Activated naive CD4-positive, alpha-beta T cell treated with anti-CD3 and anti-CD28 coated beads for 36 hours (primary cell): ENCODE data around the gene CCDC122. TPM values are rescaled to one million over a fixed set of nuclear protein-coding genes. Genes with fewer than 3 reads are reported as not detected.

Source experiments
- CTCF ChIA-PET: fragments of 350-600 bp; sonication (Branson Sonifier 250); formaldehyde crosslinking; loops from one replicate; lab custom pipeline; 2021; ENCODE audit warnings: antibody characterized with exemption; lab: Charles Lee
- DNase-seq: peaks from one replicate; pipeline ENCODE4 v3.0.0-alpha.2; 2020
- H3K27ac Mint-ChIP-seq: one replicate; pipeline ENCODE4 v1.8.0; 2021; ENCODE audit warnings: mild to moderate bottlenecking, mixed read lengths
- H3K27me3 Mint-ChIP-seq: one replicate; pipeline ENCODE4 v1.8.0; 2021; ENCODE audit warnings: low read depth, mixed read lengths
- H3K36me3 Mint-ChIP-seq: one replicate; pipeline ENCODE4 v1.8.0; 2021; ENCODE audit warnings: low read depth, mixed read lengths
- H3K4me1 Mint-ChIP-seq: one replicate; pipeline ENCODE4 v1.8.0; 2021; ENCODE audit warnings: low read depth, mixed read lengths
- H3K4me3 Mint-ChIP-seq: one replicate; pipeline ENCODE4 v1.8.0; 2021; ENCODE audit warnings: mild to moderate bottlenecking, moderate library complexity, mixed read lengths
- H3K9me3 Mint-ChIP-seq: one replicate; pipeline ENCODE4 v1.8.0; 2021; ENCODE audit warnings: mixed read lengths
- intact Hi-C: fragments of 100-400 bp; cut with micrococcal nuclease; formaldehyde crosslinking; loops from one replicate; pipeline ENCODE4 v1.15.1; 2023
- total RNA-seq, 2 experiments: library from RNA; stranded (reverse); gene quantifications; one replicate each; pipeline ENCODE4 v1.2.3, GENCODE V29; 2021

Gene CCDC122
- total RNA-seq, 2 experiments from 2014 or later, result 2.1 to 2.2 TPM

DNA sequence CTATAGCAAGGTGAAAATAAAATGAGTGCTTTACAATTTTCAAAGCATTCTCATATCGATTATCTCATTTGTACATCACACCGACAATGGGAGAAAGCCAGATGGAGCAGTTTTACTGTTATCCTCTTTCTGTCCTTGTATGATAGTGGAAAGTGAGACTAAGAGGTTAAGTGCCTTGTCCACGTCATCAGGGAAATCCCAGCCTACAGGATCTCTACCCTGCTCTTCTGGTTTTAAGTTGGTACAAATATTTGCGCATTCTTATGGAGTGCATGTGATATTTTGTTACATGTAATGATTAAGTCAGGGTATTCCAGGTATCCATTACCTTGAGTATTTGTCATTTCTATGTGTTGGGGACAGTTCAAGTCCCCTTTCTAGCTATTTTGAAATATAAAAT lies 80.3 kb downstream of the CCDC122 start:
- H3K4me3 Mint-ChIP-seq, result no peak overlapping the region
- DNase-seq, result peak; percentile 38
- intact Hi-C loops, result loop anchor here (5.0 to 10.0 kb wide), 6 partner anchors 47 to 1882 kb away; no protein-coding TSS in a partner anchor

DNA sequence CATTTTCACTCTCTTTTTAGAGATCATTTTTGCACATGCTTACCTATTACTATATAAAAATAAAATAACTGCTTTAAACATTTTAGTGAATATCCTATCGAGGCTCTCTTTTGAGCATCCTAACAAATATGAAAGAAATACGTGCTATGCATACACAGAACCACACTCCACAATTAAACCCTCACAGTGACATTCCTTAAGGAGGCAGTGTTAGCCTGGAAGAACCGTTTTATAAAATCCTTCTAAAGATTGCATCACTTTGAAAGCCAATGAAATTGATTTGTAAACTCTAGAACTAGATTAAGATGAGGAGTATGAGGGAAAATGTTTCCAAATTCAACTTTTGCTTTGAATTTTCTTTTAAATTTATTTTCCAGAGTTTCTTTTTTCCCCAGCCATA lies 81.7 kb downstream of the CCDC122 start:
- H3K9me3 Mint-ChIP-seq, result no peaks in the 10 kb centered on the region
- no peak overlapping the region for H3K27ac Mint-ChIP-seq
- CTCF ChIA-PET, result no interaction called here
- no peak overlapping the region for H3K4me3 Mint-ChIP-seq
- peaks cover 22% of the 10 kb centered on the region for H3K27me3 Mint-ChIP-seq
- H3K4me1 Mint-ChIP-seq, result peaks cover 30% of the 10 kb centered on the region
- H3K36me3 Mint-ChIP-seq, result no peaks in the 10 kb centered on the region
- intact Hi-C loops, result loop anchor here (1.0 to 10.0 kb wide), 11 partner anchors 7 to 1881 kb away; partner anchors contain the start of gene EPSTI1
- no peak for DNase-seq

More for the DNA sequence above, 80.3 kb downstream of the CCDC122 start:
- no peak overlapping the region for H3K27ac Mint-ChIP-seq
- no peaks in the 10 kb centered on the region for H3K9me3 Mint-ChIP-seq
- peaks cover 22% of the 10 kb centered on the region for H3K27me3 Mint-ChIP-seq
- H3K36me3 Mint-ChIP-seq, result no peaks in the 10 kb centered on the region
- H3K4me1 Mint-ChIP-seq, result peaks cover 30% of the 10 kb centered on the region
- CTCF ChIA-PET, result no interaction called here

DNA sequence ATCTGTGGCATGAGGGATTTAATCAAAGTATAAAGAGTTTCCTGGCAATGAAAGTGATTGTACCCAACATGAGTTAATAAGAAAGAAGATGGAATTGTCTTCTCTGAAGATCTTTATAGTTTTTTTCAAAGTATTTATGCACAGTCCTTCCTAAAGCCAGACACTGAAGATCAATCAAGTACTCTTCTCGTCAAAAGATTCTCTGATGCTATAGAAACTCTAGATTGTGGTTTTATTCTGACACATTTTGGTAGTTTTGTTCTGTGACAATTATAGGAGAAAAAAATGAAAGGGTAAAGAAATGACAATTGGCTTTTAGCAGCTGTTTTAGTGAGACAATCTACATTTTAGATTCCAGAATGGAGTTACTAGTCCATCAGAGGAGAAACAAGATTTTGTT lies 82.4 kb downstream of the CCDC122 start:
- intact Hi-C loops, result loop anchor here (1.0 to 10.0 kb wide), 11 partner anchors 8 to 1880 kb away; partner anchors contain the start of gene EPSTI1
- CTCF ChIA-PET, result no interaction called here
- Mint-ChIP-seq H3K4me3 (no peak overlapping the region), H3K36me3 (no peaks in the 10 kb centered on the region), H3K27me3 (peaks cover 26% of the 10 kb centered on the region), H3K27ac (peak overlapping the region; percentile 73), H3K4me1 (peaks cover 30% of the 10 kb centered on the region), H3K9me3 (no peaks in the 10 kb centered on the region)
- no peak for DNase-seq

- H3K27me3 Mint-ChIP-seq, result peaks cover 31% of the 10 kb centered on the region
- no peak overlapping the region for H3K27ac Mint-ChIP-seq
- CTCF ChIA-PET, result interaction anchor here (0.6 kb wide), 1 partner anchor 10 kb away, joined by 3 read pairs; no protein-coding TSS in a partner anchor
Measured at GRCh38 chr13:43794416-43794815, 85.1 kb downstream of the CCDC122 start.

DNA sequence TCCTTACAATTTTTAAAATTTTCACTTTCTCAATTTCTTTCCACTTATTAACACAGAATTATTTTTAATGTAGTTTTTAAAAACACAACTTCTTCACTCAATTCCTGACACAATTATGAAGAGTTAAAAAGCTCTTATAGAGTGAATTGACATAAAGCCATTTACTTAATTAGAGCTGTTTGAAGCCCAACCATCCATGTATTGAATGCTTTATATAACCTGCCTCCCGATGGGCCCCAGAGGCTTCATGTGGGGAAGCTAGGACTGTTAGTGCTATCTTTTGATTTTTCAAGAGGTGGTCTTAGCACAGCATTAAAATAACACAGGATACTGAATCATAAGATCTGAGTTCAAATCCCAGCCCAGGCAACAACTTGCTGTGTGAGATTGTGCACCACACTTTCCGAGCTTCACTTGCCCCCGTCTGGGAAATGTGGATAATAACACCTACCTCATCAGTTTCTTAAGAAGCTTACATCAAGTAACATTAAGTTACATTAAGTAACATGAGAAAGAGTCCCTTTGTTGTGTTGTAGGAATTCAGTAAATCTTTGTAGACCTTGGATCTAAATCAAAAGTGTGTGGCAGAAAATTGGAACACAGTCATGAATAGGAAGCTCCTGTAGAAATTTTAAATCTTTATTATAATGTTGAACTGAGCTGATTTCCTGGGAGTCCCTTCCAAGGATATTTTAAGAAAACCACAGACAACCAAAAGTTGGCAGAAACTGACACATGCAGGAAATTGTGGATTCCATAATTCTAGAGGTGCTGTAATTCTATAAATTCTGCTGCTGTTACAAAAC lies 87.3 kb downstream of the CCDC122 start:
- H3K36me3 Mint-ChIP-seq, result no peaks in the 10 kb centered on the region
- intact Hi-C loops, result loop anchor here (10.0 kb wide), 1 partner anchor 1297 kb away; no protein-coding TSS in a partner anchor
- no peak for DNase-seq
- CTCF ChIA-PET, result interaction anchor here (0.5 to 1.6 kb wide), 5 partner anchors 9 to 822 kb away, joined by 3 to 5 read pairs (median 3); no protein-coding TSS in a partner anchor
- H3K9me3 Mint-ChIP-seq, result no peaks in the 10 kb centered on the region
- no peak overlapping the region for H3K27ac Mint-ChIP-seq
- H3K27me3 Mint-ChIP-seq, result peaks cover 40% of the 10 kb centered on the region
- H3K4me3 Mint-ChIP-seq, result no peak overlapping the region
- H3K4me1 Mint-ChIP-seq, result peaks cover 21% of the 10 kb centered on the region

More at GRCh38 chr13:43794416-43794815, 85.1 kb downstream of the CCDC122 start:
- Mint-ChIP-seq H3K9me3 (no peaks in the 10 kb centered on the region), H3K4me3 (no peak overlapping the region), H3K36me3 (no peaks in the 10 kb centered on the region), H3K4me1 (peaks cover 25% of the 10 kb centered on the region)
- intact Hi-C loops, result loop anchor here (10.0 kb wide), 1 partner anchor 1300 kb away; no protein-coding TSS in a partner anchor
- no peak for DNase-seq

DNA sequence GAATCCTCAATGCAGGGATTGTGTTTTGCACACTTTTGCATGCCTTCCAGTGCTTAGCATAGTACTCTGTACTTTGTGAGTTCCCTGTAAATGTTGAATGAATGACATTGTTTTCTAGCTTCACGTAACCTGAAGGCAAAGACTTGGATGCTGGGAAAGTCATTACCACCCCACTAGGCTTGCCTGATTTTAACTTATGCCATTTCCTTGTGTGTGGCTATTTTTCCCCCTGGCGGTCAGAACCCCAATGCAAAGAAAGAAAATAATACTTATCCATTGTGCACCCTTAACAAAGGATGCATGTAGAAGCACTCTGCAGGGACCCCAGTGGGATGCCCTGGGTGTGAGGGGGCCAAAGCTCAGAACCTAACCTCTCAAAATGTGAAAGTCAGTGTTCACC lies 91.5 kb downstream of the CCDC122 start:
- H3K36me3 Mint-ChIP-seq, result no peaks in the 10 kb centered on the region
- intact Hi-C loops, result loop anchor here (1.0 to 2.0 kb wide), 3 partner anchors 8 to 87 kb away; no protein-coding TSS in a partner anchor
- H3K27ac Mint-ChIP-seq, result no peak overlapping the region
- peaks cover 47% of the 10 kb centered on the region for H3K27me3 Mint-ChIP-seq
- peaks cover 9% of the 10 kb centered on the region for H3K4me1 Mint-ChIP-seq
- DNase-seq, result no peak
- CTCF ChIA-PET, result no interaction called here
- H3K4me3 Mint-ChIP-seq, result peak overlapping the region; percentile 69
- no peaks in the 10 kb centered on the region for H3K9me3 Mint-ChIP-seq

DNA sequence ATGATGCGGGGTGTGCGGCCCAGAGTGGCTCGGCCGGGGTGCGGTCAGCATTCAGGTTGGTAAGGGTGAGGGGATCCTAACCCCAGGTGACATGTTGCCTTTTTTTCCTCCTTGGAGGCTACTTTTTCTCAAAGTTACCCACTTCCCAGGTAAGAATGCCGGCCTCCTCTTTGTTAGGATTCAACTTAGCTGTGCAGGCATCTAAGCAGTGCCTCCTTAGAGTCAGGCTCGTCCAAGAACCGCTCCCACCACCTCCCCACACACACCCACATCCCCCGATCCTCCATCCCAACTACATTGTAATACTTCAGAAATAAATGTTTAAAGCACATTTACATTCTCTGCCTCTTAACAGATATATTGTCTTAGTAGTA lies 92.0 kb downstream of the CCDC122 start:
- peak overlapping the region; percentile 69 for H3K4me3 Mint-ChIP-seq
- H3K9me3 Mint-ChIP-seq, result no peaks in the 10 kb centered on the region
- peaks cover 50% of the 10 kb centered on the region for H3K27me3 Mint-ChIP-seq
- no peak for DNase-seq
- peaks cover 9% of the 10 kb centered on the region for H3K4me1 Mint-ChIP-seq
- intact Hi-C loops, result loop anchor here (1.0 to 2.0 kb wide), 3 partner anchors 9 to 87 kb away; no protein-coding TSS in a partner anchor
- CTCF ChIA-PET, result no interaction called here
- no peak overlapping the region for H3K27ac Mint-ChIP-seq
- no peaks in the 10 kb centered on the region for H3K36me3 Mint-ChIP-seq

GRCh38 chr13:43786766-43787517 lies 92.6 kb downstream of the CCDC122 start, which contains the start of gene ENOX1:
TSS of gene ENOX1 (minus strand) at chr13:43786972.
- intact Hi-C loops, result loop anchor here (1.0 to 2.0 kb wide), 3 partner anchors 9 to 88 kb away; no protein-coding TSS in a partner anchor
- peaks cover 45% of the 10 kb centered on the region for H3K27me3 Mint-ChIP-seq
- H3K9me3 Mint-ChIP-seq, result no peaks in the 10 kb centered on the region
- DNase-seq, result peak; percentile 50
- H3K4me1 Mint-ChIP-seq, result peaks cover 9% of the 10 kb centered on the region
- H3K27ac Mint-ChIP-seq, result no peak within 1 kb of the TSS
- CTCF ChIA-PET, result interaction anchor here (1.5 kb wide), 1 partner anchor 17 kb away, joined by 6 read pairs; no protein-coding TSS in a partner anchor
- H3K4me3 Mint-ChIP-seq, result peak within 1 kb of the TSS; percentile 76
- H3K36me3 Mint-ChIP-seq, result no peaks in the 10 kb centered on the region

GRCh38 chr13:43786472-43786765 lies 93.1 kb downstream of the CCDC122 start:
- CTCF ChIA-PET, result interaction anchor here (1.5 kb wide), 1 partner anchor 18 kb away, joined by 6 read pairs; no protein-coding TSS in a partner anchor
- H3K4me3 Mint-ChIP-seq, result peak overlapping the region; percentile 76
- H3K4me1 Mint-ChIP-seq, result peaks cover 9% of the 10 kb centered on the region
- no peak overlapping the region for H3K27ac Mint-ChIP-seq
- no peaks in the 10 kb centered on the region for H3K9me3 Mint-ChIP-seq
- peaks cover 43% of the 10 kb centered on the region for H3K27me3 Mint-ChIP-seq
- H3K36me3 Mint-ChIP-seq, result no peaks in the 10 kb centered on the region
- intact Hi-C loops, result loop anchor here (2.0 kb wide), 2 partner anchors 18 to 88 kb away; no protein-coding TSS in a partner anchor
- DNase-seq, result no peak

Other genes with a start within 250 kb of the CCDC122 start
- under 1 TPM; 0.35 to 0.64 TPM for gene ENOX1, start 92.8 kb downstream of the CCDC122 start, total RNA-seq
- 1 to 10 TPM; 2.3 to 3.1 TPM for gene LACC1, start 164 bp upstream of the CCDC122 start, total RNA-seq